K562 (cell line): ENCODE results near the gene CPED1. TPM values are rescaled to one million over a fixed set of nuclear protein-coding genes. Genes with fewer than 3 reads are reported as not detected.

Experiments used
- ATAC-seq: fragments of 200-7000 bp; cut with Tn5 transposase; 3 replicates; pipeline ENCODE4 v1.9.1; 2020; ENCODE audit warnings: moderate library complexity
- BruUV-seq: library from RNA; stranded (reverse); fragments of 400-500 nt; replicated peaks from 2 replicates; lab custom pipeline; 2021; lab: Mats Ljungman, UMichigan
- CTCF ChIA-PET: fragments of 300-600 bp; formaldehyde crosslinking; extraction: SDS; loops from one replicate; lab custom pipeline; 2021; ENCODE audit warnings: low intra/inter-chr PET ratio; lab: Yijun Ruan, JAX
- POLR2A ChIA-PET: fragments of 300-600, 350-650 bp; sonication (Branson Sonifier 250); formaldehyde crosslinking; extraction: SDS; loops from one replicate; lab custom pipeline; 2021; ENCODE audit warnings: antibody characterized with exemption, inconsistent platforms; lab: Yijun Ruan, JAX
- DNase-seq, 4 experiments: peaks; one replicate each; pipeline versions ENCODE4 v3.0.0 to v3.0.0-alpha.2; 2011 to 2018; ENCODE audit warnings: low spot score in 3 of 4, mixed read lengths in 3 of 4; ENCODE audit errors: extremely low read depth in 1 of 4
- FAIRE-seq: peaks from 2 replicates; lab custom pipeline; 2011; peaks lifted over from hg19 to GRCh38; lab: Jason Lieb, UNC
- H2AFZ ChIP-seq: 2 replicates; pipeline ENCODE4 v1.6.0; 2011; ENCODE audit warnings: low read depth, low read length, control low read depth, inconsistent platforms
- H3K27ac ChIP-seq: fragments of 200-600 bp; 3 replicates; pipeline ENCODE4 v1.8.0; 2011; ENCODE audit warnings: low read depth, mild to moderate bottlenecking, control low read depth, inconsistent platforms, low read length, moderate library complexity, mixed read lengths; ENCODE audit errors: extremely low read depth
- H3K27me3 ChIP-seq, 2 experiments: fragments of 300-600 bp in 1 of 2; 2 replicates in 1 of 2; 3 replicates in 1 of 2; pipeline versions ENCODE4 v1.6.0 to v1.8.0; 2011; ENCODE audit warnings: inconsistent platforms in 2 of 2, low read length in 2 of 2, mild to moderate bottlenecking in 1 of 2, mixed read lengths in 1 of 2, moderate library complexity in 1 of 2; ENCODE audit not compliant: control insufficient read depth in 2 of 2, insufficient read depth in 2 of 2
- H3K36me3 ChIP-seq: fragments of 300-600 bp; 3 replicates; pipeline ENCODE4 v1.8.0; 2011; ENCODE audit warnings: mild to moderate bottlenecking, low read length, inconsistent platforms; ENCODE audit not compliant: control insufficient read depth, insufficient read depth
- H3K4me1 ChIP-seq, 2 experiments: fragments of 200-600 bp in 1 of 2; replicated peaks in 1 of 2; 2 replicates in 1 of 2; 3 replicates in 1 of 2; pipeline versions ENCODE4 v1.5.1 to v1.8.0; 2011; ENCODE audit warnings: inconsistent platforms in 2 of 2, low read length in 2 of 2, mild to moderate bottlenecking in 1 of 2, mixed read lengths in 1 of 2, moderate library complexity in 1 of 2; ENCODE audit not compliant: control insufficient read depth in 2 of 2, insufficient read depth in 2 of 2
- H3K4me2 ChIP-seq: 2 replicates; pipeline ENCODE4 v1.6.1; 2011; ENCODE audit warnings: low read length, control low read depth, inconsistent platforms, mixed read lengths; ENCODE audit not compliant: insufficient read depth
- H3K4me3 ChIP-seq: fragments of 200-600 bp; sonication (generic), shearing (Covaris generic); 2 replicates; pipeline ENCODE4 v1.5.1; 2016; ENCODE audit warnings: control low read depth, inconsistent platforms
- H3K79me2 ChIP-seq: fragments of 200-600 bp; 3 replicates; pipeline ENCODE4 v1.8.0; 2011; ENCODE audit warnings: low read length, inconsistent platforms; ENCODE audit not compliant: control insufficient read depth, insufficient read depth
- H3K9ac ChIP-seq, 2 experiments: 2 replicates each; pipeline versions ENCODE4 v1.6.0 to v1.6.1; 2011; ENCODE audit warnings: low read depth in 2 of 2, low read length in 2 of 2, control low read depth in 1 of 2, inconsistent platforms in 1 of 2, mild to moderate bottlenecking in 1 of 2, mixed read lengths in 1 of 2; ENCODE audit not compliant: insufficient read depth in 1 of 2
- H3K9me1 ChIP-seq: one replicate; pipeline ENCODE4 v1.6.0; 2011; ENCODE audit warnings: inconsistent platforms, mild to moderate bottlenecking, low read length, moderate library complexity; ENCODE audit not compliant: control insufficient read depth, insufficient read depth
- H3K9me3 ChIP-seq: replicated peaks from 2 replicates; pipeline ENCODE4 v1.5.1; 2011; ENCODE audit warnings: low read depth, low read length, inconsistent platforms; ENCODE audit not compliant: control insufficient read depth, insufficient read depth
- H4K20me1 ChIP-seq: replicated peaks from 2 replicates; pipeline ENCODE4 v1.6.1; 2011; ENCODE audit warnings: low read length, inconsistent platforms, mixed read lengths; ENCODE audit not compliant: control insufficient read depth, insufficient read depth
- ARID4B ChIP-seq: sonication (generic); formaldehyde crosslinking; IDR thresholded peaks from 2 replicates; pipeline ENCODE4 v1.8.0; 2022; ENCODE audit warnings: mild to moderate bottlenecking, missing genetic modification reagents
- CBFA2T3 ChIP-seq: fragments of 450-650 bp; IDR thresholded peaks from 2 replicates; pipeline ENCODE4 v1.6.1; 2017
- CHCHD3 ChIP-seq: fragments of 250-450 bp; sonication (Bioruptor Pico); IDR thresholded peaks from 2 replicates; pipeline ENCODE4 v2.1.2; 2022; ENCODE audit warnings: mild to moderate bottlenecking
- ELF2 ChIP-seq: fragments of 250-450 bp; sonication (Bioruptor Pico); IDR thresholded peaks from 2 replicates; pipeline ENCODE4 v1.5.0; 2021; ENCODE audit warnings: mild to moderate bottlenecking
- GATAD2B ChIP-seq: fragments of 450-650 bp; IDR thresholded peaks from 2 replicates; pipeline ENCODE4 v1.6.1; 2017; ENCODE audit warnings: mild to moderate bottlenecking, borderline replicate concordance
- HMG20A ChIP-seq: fragments of 450-650 bp; formaldehyde crosslinking; conservative IDR thresholded peaks from 2 replicates; pipeline ENCODE4 v1.4.0; 2020; ENCODE audit warnings: mild to moderate bottlenecking, mixed read lengths
- MAFK ChIP-seq: IDR thresholded peaks from 2 replicates; pipeline ENCODE4 v1.6.1; 2011; ENCODE audit warnings: low read length, improper control_type of control experiment
- PPARD ChIP-seq: fragments of 250-450 bp; sonication (Bioruptor Pico); IDR thresholded peaks from 2 replicates; pipeline ENCODE4 v1.8.0; 2022; ENCODE audit warnings: inconsistent platforms, mild to moderate bottlenecking, moderate library complexity
- RNF2 ChIP-seq: sonication (generic); IDR thresholded peaks from 2 replicates; pipeline ENCODE4 v1.6.1; 2016
- SIX5 ChIP-seq, 2 experiments: IDR thresholded peaks; 2 replicates each; pipeline ENCODE4 v1.6.1; 2011; ENCODE audit warnings: low read length in 2 of 2, borderline replicate concordance in 1 of 2, low read depth in 1 of 2, mild to moderate bottlenecking in 1 of 2, moderate library complexity in 1 of 2; ENCODE audit not compliant: insufficient read depth in 1 of 2
- SRF ChIP-seq, 2 experiments: fragments of 250-450, 450-650 bp in 1 of 2; sonication (Bioruptor Pico) in 1 of 2; sonication (generic) in 1 of 2; formaldehyde crosslinking; IDR thresholded peaks; 2 replicates each; pipeline versions ENCODE4 v1.5.0 to v1.5.1; 2020 to 2022; ENCODE audit warnings: mild to moderate bottlenecking in 1 of 2, missing genetic modification reagents in 1 of 2
- STAT5A ChIP-seq: IDR thresholded peaks from 2 replicates; pipeline ENCODE4 v1.6.1; 2012; ENCODE audit warnings: low read length, inconsistent platforms, borderline replicate concordance
- TAL1 ChIP-seq: fragments of 450-650 bp; IDR thresholded peaks from 2 replicates; pipeline ENCODE4 v1.6.1; 2016; ENCODE audit warnings: mild to moderate bottlenecking
- TCF7L2 ChIP-seq: fragments of 150-350 bp; IDR thresholded peaks from 2 replicates; pipeline ENCODE4 v1.6.1; 2016; ENCODE audit warnings: low read depth, mild to moderate bottlenecking, low read length, moderate library complexity
- ZBTB33 ChIP-seq: sonication (generic); formaldehyde crosslinking; IDR thresholded peaks from 2 replicates; pipeline ENCODE4 v1.8.1; 2023; ENCODE audit warnings: mild to moderate bottlenecking, missing genetic modification reagents
- ZNF140 ChIP-seq: fragments of 250-450 bp; sonication (Bioruptor Pico); IDR thresholded peaks from 2 replicates; pipeline ENCODE4 v1.8.0; 2021; ENCODE audit warnings: moderate library complexity, mild to moderate bottlenecking, inconsistent platforms
- WGBS: fragments of 100-300 bp; shearing (Covaris generic); methylation state at CpG from one replicate; pipeline ENCODE4 v1.1.6; 2016; ENCODE audit warnings: low coverage, mixed read lengths; ENCODE audit not compliant: insufficient coverage; ENCODE audit errors: missing lambda C conversion rate; 5-methylcytosine and 5-hydroxymethylcytosine counted together
- in situ Hi-C: fragments of 300-500 bp; cut with MboI; formaldehyde crosslinking; loops from 4 replicates; pipeline ENCODE4 v1.15.0; 2018; ENCODE audit warnings: inconsistent platforms, mixed read lengths
- intact Hi-C: fragments of 100-400 bp; cut with micrococcal nuclease; formaldehyde crosslinking; loops from 2 replicates; pipeline ENCODE4 v1.14.2; 2022
- polyA plus RNA-seq, 8 experiments: library from polyadenylated mRNA; depleted of rRNA in 4 of 8; stranded (reverse) in 5 of 8; unstranded in 3 of 8; fragments of >200 nt; fragmentation: Nextera tagmentation in 2 of 8; fragmentation: Illumina TruSeq in 1 of 8; extraction: Ambion mirVana in 2 of 8; extraction: Trizol in 1 of 8; gene quantifications; 2 replicates each; pipeline versions ENCODE4 v1.2.1 to v1.2.3, GENCODE V29; 2011 to 2014; ENCODE audit warnings: inconsistent platforms in 1 of 8, missing spikeins in 1 of 8
- total RNA-seq, 7 experiments: library from RNA; depleted of rRNA in 6 of 7; stranded (reverse); fragments of >200 nt in 6 of 7; fragmentation: Illumina TruSeq in 2 of 7; extraction: Trizol in 2 of 7; gene quantifications; 2 replicates each; pipeline versions ENCODE4 v1.2.1 to v1.2.3, GENCODE V29; 2011 to 2021; ENCODE audit warnings: low replicate concordance in 1 of 7

CPED1 gene
- total and polyA plus RNA-seq, 9 of the 15 experiments (the other 6 are each of a cell fraction or from before 2014, with no cell fraction given) = 195 to 393 (median 290) TPM

- Histone ChIP-seq H3K4me3 (peak within 1 kb of the TSS; percentile 55), H3K9me3 (no peaks in the 10 kb centered on the region), H2AFZ (peak within 1 kb of the TSS; percentile 96), H3K4me2 (peak within 1 kb of the TSS; percentile 99), H3K27me3 (no peaks in the 10 kb centered on the region), H3K9ac (peak within 1 kb of the TSS; percentile 90 to 97), H3K79me2 (peaks cover 30% of the 10 kb centered on the region), H4K20me1 (no peaks in the 10 kb centered on the region), H3K9me1 (no peaks in the 10 kb centered on the region), H3K36me3 (peaks cover 39% of the 10 kb centered on the region), H3K27ac (peak within 1 kb of the TSS; percentile 95), H3K4me1 (peaks cover 0 to 5% of the 10 kb centered on the region in 2 experiments; a peak in 2 of 5 replicates)
- ChIA-PET POLR2A (interaction anchor here (0.6 to 2.4 kb wide), 38 partner anchors 9 to 1196 kb away, joined by 3 to 23 read pairs (median 4); partner anchors contain the start of genes CPED1 and FAM3C), CTCF (interaction anchor here (0.6 kb wide), 1 partner anchor 401 kb away, joined by 5 read pairs; no protein-coding TSS in a partner anchor)
- intact Hi-C loops = loop anchor here (1.0 to 5.0 kb wide), 3 partner anchors 37 to 447 kb away; partner anchors contain the start of gene FAM3C
- in situ Hi-C loops = no loop called here
- FAIRE-seq = peak; percentile 95
- WGBS = under 1% methylated on average over 69 of the region's 71 CpGs
- ATAC-seq = peak; percentile 91
- DNase-seq = peak; percentile 97 to 100 (median 98)
- BruUV-seq = no TSS peak
- TF ChIP-seq CBFA2T3 (peak; percentile 27; the same call in 1 of the 2 replicates), HMG20A (CRISPR knock-in tag) (no peak), ARID4B (CRISPR knock-in tag) (peak; percentile 96), SIX5 (IDR thresholded peaks at IDR 0.05; ENCODE audit: borderline replicate concordance in 1 of 2, insufficient read depth in 1 of 2, low read depth in 1 of 2, low read length in 2 of 2) (peak; percentile 93 to 97), GATAD2B (no peak), TCF7L2 (no peak), ZBTB33 (CRISPR knock-in tag) (peak; percentile 3; the same call in 1 of the 2 replicates), ELF2 (CRISPR knock-in tag) (no peak), RNF2 (peak; percentile 79), TAL1 (no peak; the same call in 1 of the 2 replicates), ZNF140 (CRISPR knock-in tag) (no peak), STAT5A (peak; percentile 54; the same call in 1 of the 2 replicates), SRF (CRISPR knock-in tag; IDR thresholded peaks at IDR 0.05) (peak in 1 of 2 experiments; percentile 86; a peak in 2 of 4 replicates), MAFK (peak; percentile 4), PPARD (CRISPR knock-in tag) (no peak), CHCHD3 (CRISPR knock-in tag) (no peak)
Measured at GRCh38 chr7:120950539-120951308, 37.8 kb upstream of the CPED1 start, which contains the start of gene ING3. ING3 (plus strand) TSS chr7:120950777; CDS start chr7:120950897, 120 bp downstream.
